Head of caudate nucleus (tissue), 42 donors: ENCODE results near the gene CCDC152.
A peak's percentile ranks its signal among the peaks of the same experiment; 100 is the strongest.
"Not testable (repeated sequence)": the region's sequence is repeated elsewhere in the genome, so short reads cannot be mapped to it uniquely, and the experiment has no call there.

Experiments
- DNase-seq, 42 donors: peaks; one replicate each; pipeline versions ENCODE4 v3.0.0 to v3.0.0-alpha.2; 2020 to 2021; ENCODE audit warnings: mixed read lengths in 7 of 42
- intact Hi-C: fragments of 100-400 bp; cut with DNase I; formaldehyde crosslinking; loops from one replicate; pipeline ENCODE4 v1.15.0; 2022

CCDC152 gene

GRCh38 chr5:42756606-42757601, at the start of gene CCDC152:
TSS of gene CCDC152 (plus strand) at chr5:42756818. CDS start at chr5:42759122, 2,304 bp downstream.
- peak in 41 of 42 donors; percentile 12 to 71 (median 42) for DNase-seq
- intact Hi-C loops: no loop called here

GRCh38 chr5:42715785-42716184, 40.8 kb upstream of the CCDC152 start:
- DNase-seq: no peak
- intact Hi-C loops: no loop called here

GRCh38 chr5:42718591-42718990, 38.0 kb upstream of the CCDC152 start:
- intact Hi-C loops: no loop called here
- DNase-seq: no peak

- intact Hi-C loops: no loop called here
Measured at GRCh38 chr5:42719034-42719433, 37.6 kb upstream of the CCDC152 start.

GRCh38 chr5:42720251-42720650, 36.4 kb upstream of the CCDC152 start:
- intact Hi-C loops: no loop called here
- DNase-seq: no peak

More at GRCh38 chr5:42719034-42719433, 37.6 kb upstream of the CCDC152 start:
- DNase-seq: no peak

- intact Hi-C loops: no loop called here
- DNase-seq: no peak
Measured at GRCh38 chr5:42721484-42721883, 35.1 kb upstream of the CCDC152 start.

- intact Hi-C loops, DNase-seq: not testable (repeated sequence)
Measured at GRCh38 chr5:42734531-42735058, 22.0 kb upstream of the CCDC152 start.

- no peak for DNase-seq
- intact Hi-C loops: no loop called here
Measured at GRCh38 chr5:42740920-42741319, 15.7 kb upstream of the CCDC152 start.

- peak in 22 of 42 donors; percentile 9 to 72 (median 32) for DNase-seq
- intact Hi-C loops: no loop called here
Measured at GRCh38 chr5:42745426-42745825, 11.2 kb upstream of the CCDC152 start.

- intact Hi-C loops: no loop called here
- DNase-seq: no peak
Measured at GRCh38 chr5:42745856-42746255, 10.8 kb upstream of the CCDC152 start.

- intact Hi-C loops: no loop called here
- no peak for DNase-seq
Measured at GRCh38 chr5:42749020-42749419, 7.6 kb upstream of the CCDC152 start.

GRCh38 chr5:42750507-42750906, 6.1 kb upstream of the CCDC152 start:
- intact Hi-C loops: no loop called here
- no peak for DNase-seq

- DNase-seq: no peak
- intact Hi-C loops: no loop called here
Measured at GRCh38 chr5:42751044-42751443, 5.6 kb upstream of the CCDC152 start.

- no peak for DNase-seq
- intact Hi-C loops: no loop called here
Measured at GRCh38 chr5:42753099-42753498, 3.5 kb upstream of the CCDC152 start.

GRCh38 chr5:42759456-42759855, 2.8 kb downstream of the CCDC152 start:
- no peak for DNase-seq
- intact Hi-C loops: no loop called here

- DNase-seq: no peak
- intact Hi-C loops: loop anchor here (10.0 kb wide), 1 partner anchor 336 kb away; the partner anchor contains the start of gene GHR
Measured at GRCh38 chr5:42760426-42760825, 3.8 kb downstream of the CCDC152 start.

- intact Hi-C loops: loop anchor here (10.0 kb wide), 1 partner anchor 337 kb away; the partner anchor contains the start of gene GHR
- DNase-seq: no peak
Measured at GRCh38 chr5:42761791-42762190, 5.2 kb downstream of the CCDC152 start.

GRCh38 chr5:42767491-42768105, 11.0 kb downstream of the CCDC152 start:
- intact Hi-C loops: loop anchor here (10.0 kb wide), 1 partner anchor 343 kb away; the partner anchor contains the start of gene GHR
- peak in 1 of 42 donors; percentile 37 for DNase-seq

- no peak for DNase-seq
- intact Hi-C loops: loop anchor here (10.0 kb wide), 1 partner anchor 343 kb away; the partner anchor contains the start of gene GHR
Measured at GRCh38 chr5:42768106-42768504, 11.5 kb downstream of the CCDC152 start.

- intact Hi-C loops: no loop called here
- DNase-seq: no peak
Measured at GRCh38 chr5:42770003-42770402, 13.4 kb downstream of the CCDC152 start.
